ENCODE data around the gene AOPEP.
"Not testable (repeated sequence)": the region's sequence is repeated elsewhere in the genome, so short reads cannot be mapped to it uniquely, and the experiment has no call there.

AOPEP gene

GRCh38 chr9:95003689-95004410, 277.4 kb downstream of the AOPEP start:
- peak; percentile 39 for DNase-seq

DNA sequence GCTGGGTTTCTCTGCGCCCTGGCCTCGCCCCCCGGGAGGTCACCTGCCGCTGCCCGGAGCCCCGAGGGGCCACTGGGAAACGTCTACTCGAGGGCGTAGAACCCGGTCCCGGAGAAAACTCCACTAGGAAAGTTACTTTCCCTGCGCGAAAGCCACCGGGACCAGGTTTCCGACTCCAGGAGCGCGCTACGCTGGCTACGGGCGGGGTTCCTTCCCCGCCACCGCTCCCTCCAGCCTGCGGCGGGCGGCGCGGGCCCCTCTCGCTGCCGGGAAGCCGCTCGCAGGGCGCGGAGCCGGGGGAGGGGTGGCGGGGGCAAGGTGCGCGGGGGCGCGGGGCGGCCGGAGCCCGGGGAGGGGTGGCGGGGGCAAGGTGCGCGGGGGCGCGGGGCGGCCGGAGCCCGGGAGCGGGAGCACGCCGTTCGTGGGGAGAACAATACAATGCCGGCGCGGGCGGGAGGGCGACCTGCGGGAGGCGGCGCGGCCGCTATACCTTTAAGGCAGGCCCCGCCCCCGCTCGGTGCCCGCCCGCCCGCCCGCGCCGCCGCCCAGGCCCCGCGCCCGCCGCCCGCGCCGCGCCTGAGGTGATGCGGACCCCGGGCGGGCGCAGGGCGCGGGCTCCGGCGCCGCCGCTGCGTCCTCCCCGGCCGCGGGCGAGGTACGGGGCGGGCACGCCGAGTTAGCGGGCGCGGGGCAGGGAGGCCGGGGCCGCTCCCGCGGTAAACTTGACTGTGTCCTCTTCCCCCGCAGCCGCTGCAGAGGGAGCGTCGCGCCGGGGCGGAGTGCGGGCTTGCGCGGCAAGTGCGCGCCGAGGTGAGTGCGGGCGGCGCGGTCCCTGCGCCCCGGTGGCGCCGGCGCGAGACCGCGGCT, 278.1 kb downstream of the AOPEP start:
- peak; percentile 63 for DNase-seq

- DNase-seq = no peak
Measured at GRCh38 chr9:95005278-95006143, 279.0 kb downstream of the AOPEP start.

DNA sequence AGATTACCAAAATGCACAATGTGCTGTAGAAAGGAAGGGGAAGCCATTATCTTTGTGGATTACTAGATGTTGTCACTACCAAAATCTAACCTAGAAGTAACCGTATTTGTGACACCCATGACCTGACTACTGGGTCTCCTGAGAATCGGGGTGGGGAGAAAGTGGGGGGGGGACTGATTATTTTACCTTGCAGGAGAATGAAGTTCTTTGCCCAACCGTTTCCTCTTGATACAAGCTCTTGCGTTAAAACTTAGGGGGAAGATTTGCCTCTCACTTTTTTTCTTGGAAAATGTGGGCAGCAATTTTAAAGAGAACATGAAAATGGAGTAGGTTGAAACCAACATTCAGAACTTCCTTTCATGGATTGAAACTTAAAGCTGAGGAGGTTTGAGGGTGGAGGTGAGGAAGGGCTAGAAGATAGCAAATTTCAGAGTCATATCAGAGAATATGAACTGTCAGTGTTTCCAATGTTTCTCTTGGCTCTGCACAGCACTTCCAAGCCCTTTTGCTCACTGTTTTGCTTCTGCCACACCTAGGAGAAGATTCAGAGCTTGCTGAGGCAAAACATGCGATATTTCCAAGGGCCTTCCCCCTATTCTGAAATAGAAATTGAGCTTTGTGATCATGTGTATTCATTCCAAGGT, 280.8 kb downstream of the AOPEP start:
- DNase-seq = no peak

DNA sequence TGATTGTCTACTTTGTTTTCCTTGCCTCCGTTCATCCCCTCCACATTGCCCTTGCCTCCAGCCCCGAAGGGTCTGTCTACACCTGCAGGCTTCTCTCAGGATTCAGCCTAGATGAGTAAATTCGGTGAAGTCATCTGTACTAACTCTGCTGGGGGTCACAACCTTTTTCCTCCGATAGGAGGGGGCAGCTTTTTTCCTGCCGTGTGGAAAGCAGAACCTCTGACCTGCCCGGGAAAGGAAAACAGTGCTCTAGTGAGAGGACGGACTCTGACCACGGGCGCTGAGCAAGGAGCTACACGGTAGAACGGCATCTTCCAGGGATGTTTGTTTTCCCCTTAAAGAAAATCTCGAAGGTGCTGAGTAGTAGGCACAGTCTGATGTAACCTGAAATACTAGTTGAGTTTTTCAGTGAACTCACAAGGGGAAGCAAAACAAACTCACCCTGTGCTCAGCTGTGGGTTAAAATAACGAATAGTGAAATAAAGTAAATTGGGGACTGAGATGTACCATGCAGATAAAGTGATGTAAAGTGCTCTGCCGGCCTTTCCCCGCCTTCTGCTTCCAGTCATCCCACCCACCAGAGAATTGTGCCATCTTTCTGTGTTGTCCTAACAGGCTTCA, 281.8 kb downstream of the AOPEP start:
- no peak for DNase-seq

GRCh38 chr9:95009459-95009858, 283.0 kb downstream of the AOPEP start:
- DNase-seq = no peak

- DNase-seq = no peak
Measured at GRCh38 chr9:95010431-95010838, 283.9 kb downstream of the AOPEP start.

DNA sequence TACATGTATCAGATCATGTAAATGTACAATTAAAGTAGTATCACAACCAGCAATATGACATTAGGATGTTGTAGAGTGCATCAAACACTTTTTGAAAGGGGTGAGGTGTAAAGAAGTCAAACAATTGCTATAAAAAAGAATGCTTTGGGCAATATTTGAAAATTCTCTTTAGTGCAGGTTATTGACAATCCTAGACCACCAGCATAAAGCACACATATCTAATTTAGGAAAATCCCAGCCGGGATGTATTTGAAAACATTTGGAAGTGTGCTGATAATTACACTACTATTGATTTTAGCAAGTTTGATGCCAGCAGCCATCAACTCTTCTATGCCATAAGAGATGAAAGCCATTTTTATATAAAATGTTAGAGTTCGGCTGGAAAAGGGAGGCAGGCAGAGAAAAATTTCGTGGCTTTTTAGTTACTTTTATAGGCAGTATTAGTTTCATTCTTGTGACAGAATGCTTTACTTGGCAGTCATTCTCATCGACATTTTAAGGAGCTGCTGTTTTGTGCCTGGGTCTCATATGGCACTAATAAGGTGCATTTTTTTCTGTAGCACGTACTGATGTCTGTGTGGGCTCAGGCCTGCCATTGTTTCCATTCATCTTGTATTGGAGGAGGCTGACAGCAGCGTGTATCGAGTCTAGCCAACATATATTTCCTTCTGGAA, 285.7 kb downstream of the AOPEP start:
- DNase-seq = no peak

DNA sequence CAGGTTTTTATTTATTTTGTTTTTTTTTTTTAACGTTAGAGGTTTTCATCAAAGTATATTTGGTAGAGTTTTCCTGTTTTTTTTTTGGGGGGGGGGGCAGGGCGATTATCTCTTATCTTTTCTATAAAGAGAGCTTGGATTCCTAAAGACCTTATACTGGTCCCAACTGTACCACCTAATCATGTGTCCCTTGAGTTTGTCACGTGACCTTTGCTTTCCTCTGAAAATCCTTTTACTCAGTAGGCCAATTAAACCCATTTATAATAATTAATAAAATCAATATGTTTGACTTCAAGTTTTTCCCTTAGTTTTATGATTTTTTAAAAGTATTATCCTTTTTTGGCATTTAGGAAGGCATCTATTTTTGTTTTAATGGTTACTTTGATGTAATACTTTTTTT, 286.4 kb downstream of the AOPEP start:
- DNase-seq = no peak

- no peak for DNase-seq
Measured at GRCh38 chr9:95014917-95015316, 288.4 kb downstream of the AOPEP start.

- no peak for DNase-seq
Measured at GRCh38 chr9:95015569-95015968, 289.1 kb downstream of the AOPEP start.

- DNase-seq = no peak
Measured at GRCh38 chr9:95017062-95017461, 290.6 kb downstream of the AOPEP start.

DNA sequence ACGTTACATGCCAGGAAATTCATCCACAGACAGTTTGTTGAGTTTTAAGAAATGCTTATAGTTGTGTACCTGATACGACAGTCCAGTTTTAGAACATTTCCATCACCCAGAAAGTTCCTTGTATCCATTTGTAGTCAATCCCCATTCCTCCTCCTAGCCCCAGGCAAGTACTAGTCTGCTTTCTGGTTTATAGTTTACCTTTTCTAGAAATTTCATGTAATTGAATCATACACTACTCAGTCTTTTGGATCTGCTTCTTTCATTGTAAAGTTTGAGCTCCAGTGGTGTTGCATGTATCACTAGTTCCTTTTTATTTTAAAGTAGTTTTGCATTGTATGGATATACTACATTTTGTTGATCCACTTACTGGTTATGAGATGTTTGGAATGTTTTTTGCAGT, 291.2 kb downstream of the AOPEP start:
- DNase-seq = no peak

DNA sequence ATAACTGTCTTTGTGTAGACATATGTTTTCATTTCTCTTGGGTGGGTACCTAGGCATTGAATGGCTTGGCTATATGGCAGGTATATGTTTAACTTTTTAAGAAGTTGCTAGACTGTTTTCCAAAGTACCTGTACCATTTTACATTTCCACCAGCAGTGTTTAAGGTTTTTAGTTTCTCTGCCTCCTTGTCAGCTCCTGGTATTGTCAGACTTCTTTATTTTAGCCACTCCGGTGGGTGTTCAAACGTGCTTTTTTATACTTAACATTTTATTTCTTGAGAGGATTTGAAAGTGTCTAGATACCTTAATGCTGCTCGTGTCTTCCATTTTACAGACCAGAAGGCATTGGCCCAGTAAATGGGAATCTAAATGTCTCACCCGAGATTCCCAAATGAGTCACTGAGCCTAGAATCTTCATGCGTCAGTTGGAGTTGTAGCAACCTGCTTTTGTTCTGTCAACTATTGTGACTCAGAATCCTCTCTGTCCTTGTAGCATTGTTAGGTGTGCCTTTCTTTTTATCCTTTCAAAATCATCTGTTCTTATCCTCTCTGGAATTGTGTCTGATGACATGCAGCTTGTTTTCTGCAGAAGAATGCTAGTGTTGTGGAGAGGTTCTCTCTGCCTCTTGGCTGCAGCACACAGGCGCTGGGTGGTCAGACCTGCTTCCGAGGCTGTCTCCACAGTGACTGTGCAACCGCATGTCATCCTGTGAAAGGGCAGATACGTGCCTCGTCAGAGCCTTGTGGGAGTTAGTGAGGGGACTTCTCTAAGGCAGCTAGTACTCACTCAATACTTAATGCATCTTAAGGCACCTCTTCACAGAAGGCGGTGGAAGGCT, 291.8 kb downstream of the AOPEP start:
- no peak for DNase-seq

DNA sequence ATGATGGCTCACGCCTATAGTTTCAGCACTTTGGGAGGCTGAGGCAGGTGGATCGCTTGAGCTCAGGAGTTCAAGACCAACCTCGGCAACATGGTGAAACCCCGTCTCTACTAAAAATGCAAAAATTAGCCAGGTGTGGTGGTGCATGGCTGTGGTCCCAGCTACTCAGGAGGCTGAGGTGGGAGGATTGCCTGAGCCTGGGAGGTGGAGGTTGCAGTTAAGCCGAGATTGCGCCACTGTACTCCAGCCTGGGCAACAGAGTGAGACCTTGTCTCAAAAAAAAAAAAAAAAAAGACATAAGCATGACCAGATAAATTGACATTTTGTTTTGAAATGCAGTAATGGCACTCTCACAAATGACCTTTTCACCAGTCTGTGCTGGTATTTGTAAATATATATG, 294.1 kb downstream of the AOPEP start:
- DNase-seq = not testable (repeated sequence)

DNA sequence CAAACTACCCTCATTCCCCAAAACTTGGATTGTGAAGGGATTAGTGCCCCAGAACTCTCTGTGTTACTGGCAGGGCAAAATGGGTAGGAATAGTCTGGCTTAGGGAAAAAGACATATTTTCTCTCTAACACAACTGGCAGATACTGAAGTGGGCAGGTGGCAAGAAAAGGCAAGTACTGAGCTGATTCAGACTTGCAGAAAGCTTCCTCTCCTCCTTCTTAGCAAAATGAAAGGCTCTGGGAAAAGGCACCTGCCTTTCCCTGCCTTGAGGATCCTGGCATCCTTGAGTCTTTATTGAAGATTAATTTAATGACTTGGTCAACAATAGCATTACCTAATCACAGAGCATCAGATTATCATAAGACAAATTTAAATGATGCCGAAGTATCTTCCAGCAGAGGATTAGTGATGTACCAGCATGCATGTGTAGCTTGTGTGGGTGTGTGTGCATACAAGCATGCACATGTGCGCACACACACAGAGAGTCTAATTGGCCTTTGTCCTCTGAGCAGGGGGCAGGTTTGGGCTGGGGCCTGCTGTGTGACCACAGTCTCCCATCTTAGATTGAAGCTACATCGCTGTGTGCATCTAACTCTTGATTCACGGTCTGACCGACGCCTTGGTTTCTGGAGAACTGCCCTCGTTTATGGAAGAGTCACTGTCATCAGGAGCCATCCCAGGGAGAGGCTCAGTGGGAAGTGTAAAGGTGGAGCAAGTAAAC, 294.8 kb downstream of the AOPEP start:
- DNase-seq = no peak

- DNase-seq = no peak
Measured at GRCh38 chr9:95022657-95023056, 296.2 kb downstream of the AOPEP start.

DNA sequence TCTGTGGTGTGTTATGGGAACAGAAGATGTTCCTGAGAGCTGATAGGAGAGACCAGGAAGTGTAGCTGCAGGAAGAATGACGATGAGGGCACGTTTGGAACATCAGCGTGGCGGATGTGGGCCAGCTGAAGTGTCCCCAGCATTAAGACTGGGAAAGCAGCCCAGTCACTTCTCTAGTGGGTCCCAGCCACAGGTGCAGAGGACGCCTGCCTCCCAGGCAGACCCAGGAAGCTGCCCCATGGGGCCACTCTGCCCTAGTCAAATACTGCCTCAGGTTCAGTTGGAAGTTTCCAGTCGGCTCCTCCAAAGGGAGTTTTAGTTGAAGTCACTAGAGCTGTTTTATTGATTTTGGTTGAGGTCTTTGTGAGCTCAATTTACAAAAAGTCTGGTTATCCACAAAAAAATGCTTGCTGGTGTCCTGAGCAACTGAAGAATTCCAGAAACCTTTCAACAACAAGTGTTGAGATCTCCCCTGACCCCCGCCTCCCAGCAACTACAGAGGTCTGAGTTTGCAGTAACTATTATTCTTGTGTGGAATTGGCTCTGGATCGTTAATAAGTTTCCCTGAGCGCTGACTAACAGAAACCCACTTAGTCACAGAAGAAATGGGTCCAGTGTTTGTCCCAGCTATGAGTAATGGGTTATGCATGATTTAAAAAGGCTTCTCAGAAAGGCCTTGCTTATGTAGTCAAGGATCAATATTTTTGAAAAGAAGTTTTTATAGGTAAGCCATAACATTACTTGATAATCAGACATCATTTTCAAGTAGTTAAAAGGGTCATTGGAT, 296.9 kb downstream of the AOPEP start:
- DNase-seq = no peak

GRCh38 chr9:95024097-95024671, 297.7 kb downstream of the AOPEP start:
- DNase-seq = no peak

All from NCI-H774 (cell line).